Calu3 (cell line): ENCODE data around the gene HDAC7. TPM values are rescaled to one million over a fixed set of nuclear protein-coding genes. Genes with fewer than 3 reads are reported as not detected.
A peak's percentile ranks its signal among the peaks of the same experiment; 100 is the strongest.

Experiments used
- BruUV-seq: library from RNA; stranded (reverse); fragments of 400-500 nt; replicated peaks from 2 replicates; lab custom pipeline; 2021; lab: Mats Ljungman, UMichigan
- CTCF ChIA-PET: fragments of 300-600 bp; sonication (Branson Sonifier 250); formaldehyde crosslinking; loops from one replicate; lab custom pipeline; 2022; ENCODE audit warnings: antibody characterized with exemption; lab: Charles Lee
- DNase-seq: peaks from one replicate; pipeline ENCODE4 v3.0.0; 2022
- H3K27ac Mint-ChIP-seq: one replicate; pipeline ENCODE4 v1.8.0; 2022; ENCODE audit warnings: mixed read lengths; ENCODE audit not compliant: unreplicated experiment
- H3K27me3 Mint-ChIP-seq: one replicate; pipeline ENCODE4 v1.8.0; 2022; ENCODE audit warnings: mixed read lengths; ENCODE audit not compliant: unreplicated experiment
- H3K36me3 Mint-ChIP-seq: one replicate; pipeline ENCODE4 v1.8.0; 2022; ENCODE audit warnings: mild to moderate bottlenecking, moderate library complexity, mixed read lengths; ENCODE audit not compliant: insufficient read depth, unreplicated experiment
- H3K4me1 Mint-ChIP-seq: one replicate; pipeline ENCODE4 v1.8.0; 2022; ENCODE audit warnings: mild to moderate bottlenecking, low read depth, mixed read lengths; ENCODE audit not compliant: unreplicated experiment
- H3K4me3 Mint-ChIP-seq: one replicate; pipeline ENCODE4 v1.8.0; 2022; ENCODE audit warnings: mild to moderate bottlenecking, low read depth, moderate library complexity, mixed read lengths; ENCODE audit not compliant: unreplicated experiment
- H3K9me3 Mint-ChIP-seq: one replicate; pipeline ENCODE4 v1.8.0; 2022; ENCODE audit warnings: low read depth, mixed read lengths; ENCODE audit not compliant: unreplicated experiment
- intact Hi-C: fragments of 100-400 bp; cut with micrococcal nuclease; formaldehyde crosslinking; loops from one replicate; pipeline ENCODE4 v1.10.0; 2022; ENCODE audit not compliant: unreplicated experiment
- total RNA-seq: library from RNA; stranded (reverse); gene quantifications from 2 replicates; pipeline ENCODE4 v1.2.3, GENCODE V29; 2022
- TF ChIP-seq, protein P1 (sequence below): fragments of 200-600 bp; IDR thresholded peaks from one replicate; pipeline ENCODE4 v1.8.0; 2022; ENCODE audit warnings: antibody characterized with exemption; ENCODE audit not compliant: unreplicated experiment

Gene HDAC7
- total RNA-seq, 1 experiment from 2014 or later = 41.8 TPM

DNA sequence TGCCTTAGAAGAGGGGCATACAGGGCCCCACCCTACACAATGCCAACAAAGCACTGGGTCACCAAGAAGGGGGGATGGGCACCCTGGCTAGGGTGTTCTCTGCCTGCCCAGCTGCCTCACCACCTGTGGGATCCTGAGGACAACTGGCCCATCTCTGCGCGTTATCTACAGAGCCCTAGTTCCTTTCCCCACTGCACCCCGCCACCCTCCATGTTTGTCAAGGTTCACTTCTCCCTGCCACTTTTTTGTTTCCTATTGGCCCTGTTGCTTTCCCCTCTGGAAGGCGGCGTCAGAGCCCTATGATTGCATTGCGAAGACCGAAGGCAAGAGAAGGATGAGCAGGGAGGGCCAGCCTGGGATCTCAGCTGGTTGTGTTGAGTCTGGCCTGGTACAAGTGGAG is 45.0 kb downstream of the HDAC7 start:
- TF ChIP-seq, protein P1, sequence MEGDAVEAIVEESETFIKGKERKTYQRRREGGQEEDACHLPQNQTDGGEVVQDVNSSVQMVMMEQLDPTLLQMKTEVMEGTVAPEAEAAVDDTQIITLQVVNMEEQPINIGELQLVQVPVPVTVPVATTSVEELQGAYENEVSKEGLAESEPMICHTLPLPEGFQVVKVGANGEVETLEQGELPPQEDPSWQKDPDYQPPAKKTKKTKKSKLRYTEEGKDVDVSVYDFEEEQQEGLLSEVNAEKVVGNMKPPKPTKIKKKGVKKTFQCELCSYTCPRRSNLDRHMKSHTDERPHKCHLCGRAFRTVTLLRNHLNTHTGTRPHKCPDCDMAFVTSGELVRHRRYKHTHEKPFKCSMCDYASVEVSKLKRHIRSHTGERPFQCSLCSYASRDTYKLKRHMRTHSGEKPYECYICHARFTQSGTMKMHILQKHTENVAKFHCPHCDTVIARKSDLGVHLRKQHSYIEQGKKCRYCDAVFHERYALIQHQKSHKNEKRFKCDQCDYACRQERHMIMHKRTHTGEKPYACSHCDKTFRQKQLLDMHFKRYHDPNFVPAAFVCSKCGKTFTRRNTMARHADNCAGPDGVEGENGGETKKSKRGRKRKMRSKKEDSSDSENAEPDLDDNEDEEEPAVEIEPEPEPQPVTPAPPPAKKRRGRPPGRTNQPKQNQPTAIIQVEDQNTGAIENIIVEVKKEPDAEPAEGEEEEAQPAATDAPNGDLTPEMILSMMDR = no peak
- intact Hi-C loops = loop anchor here (5.0 kb wide), 1 partner anchor 63 kb away; no protein-coding TSS in a partner anchor
- BruUV-seq = TSS peak; percentile 49

DNA sequence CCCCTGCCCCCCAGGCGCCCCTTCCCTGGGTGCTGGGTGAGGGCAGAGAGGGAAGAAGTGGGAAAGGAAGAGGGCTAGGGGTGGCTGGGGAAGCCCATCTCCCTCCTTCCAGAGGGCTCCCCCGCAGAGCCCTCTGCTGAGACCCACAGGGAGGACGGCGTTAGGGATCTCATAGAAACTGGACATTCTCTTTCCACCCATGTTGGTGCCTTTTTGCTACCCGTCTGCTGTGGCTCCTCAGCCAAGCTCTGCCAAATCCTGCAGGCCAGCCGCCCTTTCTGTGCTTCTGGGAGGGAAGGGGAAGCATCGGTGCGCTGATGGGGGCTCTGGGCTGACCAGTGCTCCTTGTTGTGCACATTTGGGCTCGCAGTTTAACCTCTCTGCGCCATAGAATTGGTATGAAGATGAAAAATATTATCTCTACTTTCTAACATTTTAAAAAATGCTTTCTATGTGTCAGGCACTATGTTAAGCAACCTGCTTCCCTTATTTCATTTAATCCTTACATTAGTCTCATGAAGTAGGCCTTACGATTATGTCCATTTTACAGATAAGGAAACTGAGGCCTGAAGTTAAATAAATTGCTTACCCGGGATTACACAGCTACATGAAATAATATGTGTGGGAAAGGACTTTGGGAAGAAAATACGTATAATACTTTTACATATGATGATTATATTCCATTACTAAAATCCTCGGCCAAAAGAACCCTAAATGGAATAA is 45.7 kb downstream of the HDAC7 start:
- Mint-ChIP-seq H3K27ac (no peak overlapping the region), H3K27me3 (no peaks in the 10 kb centered on the region), H3K4me1 (peaks cover 9% of the 10 kb centered on the region), H3K9me3 (no peaks in the 10 kb centered on the region), H3K4me3 (peak overlapping the region; percentile 86), H3K36me3 (peaks cover 23% of the 10 kb centered on the region)
- no peak for DNase-seq
- intact Hi-C loops = no loop called here
- CTCF ChIA-PET = interaction anchor here (1.1 kb wide), 1 partner anchor 65 kb away, joined by 3 read pairs; no protein-coding TSS in a partner anchor
- no TSS peak for BruUV-seq
- TF ChIP-seq, protein P1 = no peak

More for the DNA sequence above, 45.0 kb downstream of the HDAC7 start:
- Mint-ChIP-seq H3K27ac (no peak overlapping the region), H3K27me3 (no peaks in the 10 kb centered on the region), H3K36me3 (peaks cover 27% of the 10 kb centered on the region), H3K4me3 (no peak overlapping the region), H3K4me1 (peaks cover 9% of the 10 kb centered on the region), H3K9me3 (no peaks in the 10 kb centered on the region)
- CTCF ChIA-PET = interaction anchor here (1.5 to 5.0 kb wide), 2 partner anchors 8 to 32 kb away, joined by 4 to 21 read pairs; no protein-coding TSS in a partner anchor
- no peak for DNase-seq

DNA sequence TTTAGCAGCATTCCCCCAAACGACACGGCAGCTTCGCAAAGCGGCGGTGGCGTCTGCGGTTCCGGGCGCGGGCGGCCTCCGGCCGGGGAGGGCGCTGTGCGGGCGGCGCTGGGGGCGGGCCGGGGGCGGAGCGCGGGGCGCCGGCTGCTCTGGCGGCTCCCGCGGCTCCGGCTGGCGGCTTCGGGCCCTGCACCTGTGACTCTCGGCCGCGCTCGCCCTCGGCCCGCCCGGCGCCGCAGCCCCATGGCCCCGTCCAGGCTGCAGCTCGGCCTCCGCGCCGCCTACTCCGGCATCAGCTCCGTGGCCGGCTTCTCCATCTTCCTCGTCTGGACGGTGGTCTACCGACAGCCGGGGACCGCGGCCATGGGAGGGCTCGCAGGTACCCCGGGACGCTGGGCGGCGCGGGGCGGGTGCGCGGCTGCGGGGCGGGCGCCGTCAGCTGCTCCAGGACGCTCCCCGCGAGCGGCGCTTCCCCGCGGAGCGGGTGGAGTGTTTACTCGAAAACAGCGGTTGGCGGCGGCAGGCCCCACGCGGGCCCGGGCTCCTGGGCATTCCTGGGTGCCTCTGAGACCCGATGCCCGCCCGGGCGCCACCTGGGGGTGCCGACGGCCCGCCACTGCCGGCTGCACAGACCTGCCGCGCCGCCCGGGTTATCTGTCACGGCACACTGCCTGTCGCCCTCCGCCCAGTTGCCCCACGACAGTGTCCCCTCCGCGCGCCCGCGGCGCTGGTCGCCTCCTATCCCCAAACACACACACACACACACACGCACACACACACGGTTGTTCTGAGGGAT is 46.4 kb downstream of the HDAC7 start, which contains the start of gene SLC48A1:
TSS of gene SLC48A1 (plus strand) at position 177 of the 796 bp plus-strand sequence. CDS start at position 244, 67 bp downstream.
- intact Hi-C loops = no loop called here
- Mint-ChIP-seq H3K27me3 (no peaks in the 10 kb centered on the region), H3K27ac (peak within 1 kb of the TSS; percentile 37), H3K4me1 (peaks cover 9% of the 10 kb centered on the region), H3K4me3 (peak within 1 kb of the TSS; percentile 86), H3K36me3 (peaks cover 23% of the 10 kb centered on the region), H3K9me3 (no peaks in the 10 kb centered on the region)
- CTCF ChIA-PET = interaction anchor here (0.9 to 1.1 kb wide), 4 partner anchors 16 to 65 kb away, joined by 3 to 4 read pairs (median 4); no protein-coding TSS in a partner anchor
- TF ChIP-seq, protein P1 = peak; percentile 9
- BruUV-seq = no TSS peak
- DNase-seq = peak; percentile 81

- intact Hi-C loops = no loop called here
- Mint-ChIP-seq H3K4me3 (peak overlapping the region; percentile 86), H3K27ac (peak overlapping the region; percentile 37)
These were observed 47.0 kb downstream of the HDAC7 start for GRCh38 chr12:47772738-47773061.

More at GRCh38 chr12:47772738-47773061, 47.0 kb downstream of the HDAC7 start:
- Mint-ChIP-seq H3K9me3 (no peaks in the 10 kb centered on the region), H3K27me3 (no peaks in the 10 kb centered on the region), H3K36me3 (peaks cover 23% of the 10 kb centered on the region), H3K4me1 (peaks cover 9% of the 10 kb centered on the region)
- no peak for DNase-seq
- TF ChIP-seq, protein P1 = no peak
- CTCF ChIA-PET = interaction anchor here (0.9 to 1.1 kb wide), 4 partner anchors 15 to 66 kb away, joined by 3 to 4 read pairs (median 4); no protein-coding TSS in a partner anchor
- no TSS peak for BruUV-seq
